SJSA1 (cell line): ENCODE measurements around the gene INSR. TPM values are rescaled to one million over a fixed set of nuclear protein-coding genes. Genes with fewer than 3 reads are reported as not detected.

Experiments used
- DNase-seq, 2 experiments: peaks; one replicate each; pipeline ENCODE4 v3.0.0-alpha.2; 2015 to 2020; ENCODE audit warnings: low spot score in 2 of 2, low read depth in 1 of 2
- H3K27ac ChIP-seq: fragments of 250-450 bp; sonication (Bioruptor Pico); 2 replicates; pipeline ENCODE4 v1.5.1; 2020; ENCODE audit warnings: mild to moderate bottlenecking, moderate library complexity
- H3K27me3 ChIP-seq: fragments of 250-450 bp; sonication (Bioruptor Pico); replicated peaks from 2 replicates; pipeline ENCODE4 v1.5.1; 2020; ENCODE audit warnings: mild to moderate bottlenecking, moderate library complexity
- H3K36me3 ChIP-seq: fragments of 250-450 bp; sonication (Bioruptor Pico); 2 replicates; pipeline ENCODE4 v1.5.1; 2020; ENCODE audit warnings: mild to moderate bottlenecking
- H3K4me1 ChIP-seq: fragments of 250-450 bp; sonication (Bioruptor Pico); replicated peaks from 2 replicates; pipeline ENCODE4 v1.6.1; 2021; ENCODE audit warnings: mild to moderate bottlenecking
- H3K4me3 ChIP-seq: fragments of 250-450 bp; sonication (Bioruptor Pico); 2 replicates; pipeline ENCODE4 v1.5.1; 2020; ENCODE audit warnings: mild to moderate bottlenecking
- H3K9me3 ChIP-seq: fragments of 250-450 bp; sonication (Bioruptor Pico); replicated peaks from 2 replicates; pipeline ENCODE4 v1.5.1; 2020; ENCODE audit warnings: mild to moderate bottlenecking
- total RNA-seq: library from RNA; depleted of rRNA; stranded (reverse); fragments of >200 nt; shearing (Covaris generic); gene quantifications from 2 replicates; pipeline ENCODE4 v1.2.3, GENCODE V29; 2014

The INSR gene
- total RNA-seq, 1 experiment from 2014 or later: 1.2 TPM

- DNase-seq: no peak
- H3K9me3 ChIP-seq: no peaks in the 10 kb centered on the region
- H3K4me3 ChIP-seq: no peak overlapping the region
- no peaks in the 10 kb centered on the region for H3K27me3 ChIP-seq
- H3K4me1 ChIP-seq: no peaks in the 10 kb centered on the region
- H3K27ac ChIP-seq: no peak overlapping the region
- H3K36me3 ChIP-seq: no peaks in the 10 kb centered on the region
These were observed 35.3 kb downstream of the INSR start for GRCh38 chr19:7258840-7259395.

- Histone ChIP-seq H3K4me3 (no peak overlapping the region), H3K27ac (no peak overlapping the region), H3K36me3 (no peaks in the 10 kb centered on the region), H3K27me3 (no peaks in the 10 kb centered on the region), H3K9me3 (no peaks in the 10 kb centered on the region), H3K4me1 (no peaks in the 10 kb centered on the region)
- DNase-seq: no peak
These were observed 36.0 kb downstream of the INSR start for GRCh38 chr19:7258041-7258839.

- DNase-seq: no peak
- H3K36me3 ChIP-seq: no peaks in the 10 kb centered on the region
- no peaks in the 10 kb centered on the region for H3K27me3 ChIP-seq
These were observed 36.8 kb downstream of the INSR start for GRCh38 chr19:7257148-7258040.

GRCh38 chr19:7255631-7256030 lies 38.6 kb downstream of the INSR start:
- H3K27me3 ChIP-seq: no peaks in the 10 kb centered on the region
- no peaks in the 10 kb centered on the region for H3K4me1 ChIP-seq
- H3K4me3 ChIP-seq: no peak overlapping the region
- no peaks in the 10 kb centered on the region for H3K9me3 ChIP-seq
- H3K27ac ChIP-seq: no peak overlapping the region
- no peak for DNase-seq
- no peaks in the 10 kb centered on the region for H3K36me3 ChIP-seq

More at GRCh38 chr19:7257148-7258040, 36.8 kb downstream of the INSR start:
- Histone ChIP-seq H3K27ac (no peak overlapping the region), H3K4me1 (no peaks in the 10 kb centered on the region), H3K9me3 (no peaks in the 10 kb centered on the region), H3K4me3 (no peak overlapping the region)

GRCh38 chr19:7255119-7255518 lies 39.1 kb downstream of the INSR start:
- DNase-seq: no peak
- no peaks in the 10 kb centered on the region for H3K4me1 ChIP-seq

GRCh38 chr19:7254590-7254989 lies 39.6 kb downstream of the INSR start:
- Histone ChIP-seq H3K27ac (no peak overlapping the region), H3K4me1 (no peaks in the 10 kb centered on the region), H3K36me3 (no peaks in the 10 kb centered on the region), H3K27me3 (no peaks in the 10 kb centered on the region), H3K4me3 (no peak overlapping the region), H3K9me3 (no peaks in the 10 kb centered on the region)
- no peak for DNase-seq

More at GRCh38 chr19:7255119-7255518, 39.1 kb downstream of the INSR start:
- Histone ChIP-seq H3K27me3 (no peaks in the 10 kb centered on the region), H3K36me3 (no peaks in the 10 kb centered on the region), H3K4me3 (no peak overlapping the region), H3K9me3 (no peaks in the 10 kb centered on the region), H3K27ac (no peak overlapping the region)

GRCh38 chr19:7252364-7252763 lies 41.9 kb downstream of the INSR start:
- no peak for DNase-seq
- no peaks in the 10 kb centered on the region for H3K4me1 ChIP-seq
- no peak overlapping the region for H3K4me3 ChIP-seq
- H3K27me3 ChIP-seq: no peaks in the 10 kb centered on the region
- no peak overlapping the region for H3K27ac ChIP-seq
- H3K36me3 ChIP-seq: no peaks in the 10 kb centered on the region
- H3K9me3 ChIP-seq: no peaks in the 10 kb centered on the region

- no peak for DNase-seq
- H3K36me3 ChIP-seq: no peaks in the 10 kb centered on the region
- no peaks in the 10 kb centered on the region for H3K27me3 ChIP-seq
- no peaks in the 10 kb centered on the region for H3K4me1 ChIP-seq
- H3K4me3 ChIP-seq: no peak overlapping the region
- H3K27ac ChIP-seq: no peak overlapping the region
- H3K9me3 ChIP-seq: no peaks in the 10 kb centered on the region
These were observed 42.7 kb downstream of the INSR start for GRCh38 chr19:7251494-7251893.

- H3K27ac ChIP-seq: no peak overlapping the region
- H3K27me3 ChIP-seq: no peaks in the 10 kb centered on the region
- no peaks in the 10 kb centered on the region for H3K36me3 ChIP-seq
- no peak for DNase-seq
- no peaks in the 10 kb centered on the region for H3K9me3 ChIP-seq
- no peaks in the 10 kb centered on the region for H3K4me1 ChIP-seq
- H3K4me3 ChIP-seq: no peak overlapping the region
These were observed 43.3 kb downstream of the INSR start for GRCh38 chr19:7250951-7251350.

- Histone ChIP-seq H3K4me1 (no peaks in the 10 kb centered on the region), H3K9me3 (no peaks in the 10 kb centered on the region), H3K27me3 (no peaks in the 10 kb centered on the region), H3K36me3 (no peaks in the 10 kb centered on the region), H3K4me3 (no peak overlapping the region), H3K27ac (no peak overlapping the region)
- DNase-seq: no peak
These were observed 44.1 kb downstream of the INSR start for GRCh38 chr19:7250057-7250596.

GRCh38 chr19:7247155-7247554 lies 47.1 kb downstream of the INSR start:
- DNase-seq: no peak
- no peak overlapping the region for H3K27ac ChIP-seq

GRCh38 chr19:7246601-7247000 lies 47.6 kb downstream of the INSR start:
- Histone ChIP-seq H3K27ac (no peak overlapping the region), H3K4me1 (no peaks in the 10 kb centered on the region), H3K9me3 (no peaks in the 10 kb centered on the region), H3K4me3 (no peak overlapping the region), H3K36me3 (no peaks in the 10 kb centered on the region), H3K27me3 (no peaks in the 10 kb centered on the region)
- no peak for DNase-seq

More at GRCh38 chr19:7247155-7247554, 47.1 kb downstream of the INSR start:
- Histone ChIP-seq H3K27me3 (no peaks in the 10 kb centered on the region), H3K4me3 (no peak overlapping the region), H3K36me3 (no peaks in the 10 kb centered on the region), H3K9me3 (no peaks in the 10 kb centered on the region), H3K4me1 (no peaks in the 10 kb centered on the region)

- Histone ChIP-seq H3K27me3 (no peaks in the 10 kb centered on the region), H3K27ac (no peak overlapping the region), H3K36me3 (no peaks in the 10 kb centered on the region), H3K4me3 (no peak overlapping the region), H3K9me3 (peaks cover 8% of the 10 kb centered on the region; the same call in 1 of the 2 replicates), H3K4me1 (no peaks in the 10 kb centered on the region)
- DNase-seq: no peak
These were observed 51.5 kb downstream of the INSR start for GRCh38 chr19:7242601-7243258.
